HCT116 (cell line): ENCODE data around the gene MRGPRX3. TPM values are rescaled to one million over a fixed set of nuclear protein-coding genes. Genes with fewer than 3 reads are reported as not detected.

Experiments used
- ATAC-seq: fragments of 200-7000 bp; cut with Tn5 transposase; 2 replicates; pipeline ENCODE4 v1.9.1; 2020; ENCODE audit warnings: mild to moderate bottlenecking, moderate library complexity
- BruUV-seq: library from RNA; stranded (reverse); fragments of 400-500 nt; replicated peaks from 2 replicates; lab custom pipeline; 2021; lab: Mats Ljungman, UMichigan
- CTCF ChIA-PET: fragments of 300-600 bp; sonication (Branson Sonifier 250); formaldehyde crosslinking; loops from one replicate; lab custom pipeline; 2021; ENCODE audit warnings: antibody characterized with exemption; lab: Charles Lee
- POLR2A ChIA-PET: fragments of 300-600, 350-600 bp; sonication (Branson Sonifier 250); formaldehyde crosslinking; loops from one replicate; lab custom pipeline; 2021; ENCODE audit warnings: antibody characterized with exemption; lab: Charles Lee
- RAD21 ChIA-PET, 2 experiments: fragments of 300-600 bp; sonication (Branson Sonifier 250); formaldehyde crosslinking; loops; one replicate each; lab custom pipeline; 2023; ENCODE audit warnings: low total read pairs in 2 of 2; ENCODE audit not compliant: uncharacterized antibody in 2 of 2, unreplicated experiment in 2 of 2, low non-redundant PET in 1 of 2; lab: Charles Lee
- DNase-seq: peaks from one replicate; pipeline ENCODE4 v3.0.0-alpha.2; 2010; ENCODE audit warnings: low read depth, low spot score
- H2AFZ ChIP-seq: fragments of 200-600 bp; shearing (Covaris generic), sonication (generic); 2 replicates; pipeline ENCODE4 v1.6.1; 2017; ENCODE audit warnings: low read depth, mixed run types, mixed read lengths, antibody characterized with exemption, low read length; ENCODE audit not compliant: poor library complexity, severe bottlenecking
- H3K27ac ChIP-seq: 2 replicates; pipeline ENCODE4 v1.5.1; 2012; ENCODE audit warnings: low read depth, low read length
- H3K27me3 ChIP-seq: fragments of 200-600 bp; sonication (generic); 2 replicates; pipeline ENCODE4 v1.6.1; 2016; ENCODE audit warnings: mixed run types, low read length, mixed read lengths; ENCODE audit not compliant: insufficient read depth
- H3K36me3 ChIP-seq, 2 experiments: fragments of 200-500 bp in 1 of 2; fragments of 200-600 bp in 1 of 2; sonication (Bioruptor generic) in 1 of 2; sonication (generic) in 1 of 2; 2 replicates each; pipeline versions ENCODE4 v1.5.1 to v1.6.1; 2014 to 2016; ENCODE audit warnings: low read length in 2 of 2, inconsistent platforms in 1 of 2, mixed read lengths in 1 of 2, mixed run types in 1 of 2; ENCODE audit not compliant: insufficient read depth in 2 of 2, control insufficient read depth in 1 of 2
- H3K4me1 ChIP-seq, 2 experiments: fragments of 200-600 bp in 1 of 2; sonication (generic) in 1 of 2; 2 replicates each; pipeline versions ENCODE4 v1.5.1 to v1.6.1; 2012 to 2017; ENCODE audit warnings: low read length in 2 of 2, inconsistent platforms in 1 of 2, mild to moderate bottlenecking in 1 of 2, mixed read lengths in 1 of 2, mixed run types in 1 of 2, moderate library complexity in 1 of 2; ENCODE audit not compliant: insufficient read depth in 2 of 2, control insufficient read depth in 1 of 2
- H3K4me2 ChIP-seq: fragments of 200-600 bp; sonication (generic); 2 replicates; pipeline ENCODE4 v1.6.1; 2017; ENCODE audit warnings: mixed run types, low read length, mixed read lengths
- H3K4me3 ChIP-seq, 2 experiments: fragments of 200-600 bp in 1 of 2; sonication (generic) in 1 of 2; replicated peaks in 1 of 2; 2 replicates each; pipeline ENCODE4 v1.5.1; 2011 to 2016; ENCODE audit warnings: low read length in 2 of 2, control low read depth in 1 of 2, low read depth in 1 of 2, mild to moderate bottlenecking in 1 of 2, mixed read lengths in 1 of 2, mixed run types in 1 of 2
- H3K79me2 ChIP-seq: fragments of 200-600 bp; sonication (generic); 2 replicates; pipeline ENCODE4 v1.6.1; 2017; ENCODE audit warnings: mild to moderate bottlenecking, mixed run types, low read length, moderate library complexity, mixed read lengths; ENCODE audit not compliant: insufficient read depth
- H3K9ac ChIP-seq: fragments of 200-600 bp; sonication (generic); 2 replicates; pipeline ENCODE4 v1.6.1; 2016; ENCODE audit warnings: low read length, mixed read lengths
- H3K9me2 ChIP-seq: fragments of 200-600 bp; sonication (generic), shearing (Covaris generic); 2 replicates; pipeline ENCODE4 v1.6.1; 2017; ENCODE audit warnings: mixed run types, mild to moderate bottlenecking, moderate library complexity; ENCODE audit not compliant: insufficient read depth
- H3K9me3 ChIP-seq, 2 experiments: fragments of 200-500 bp in 1 of 2; fragments of 200-600 bp in 1 of 2; sonication (Bioruptor generic) in 1 of 2; sonication (generic) in 1 of 2; 2 replicates each; pipeline ENCODE4 v1.6.1; 2014 to 2017; ENCODE audit warnings: low read length in 2 of 2, mixed read lengths in 2 of 2, inconsistent platforms in 1 of 2, low read depth in 1 of 2, mild to moderate bottlenecking in 1 of 2, mixed run types in 1 of 2, moderate library complexity in 1 of 2; ENCODE audit not compliant: control insufficient read depth in 1 of 2, insufficient read depth in 1 of 2
- H4K20me1 ChIP-seq: fragments of 200-600 bp; sonication (generic), shearing (Covaris generic); 2 replicates; pipeline ENCODE4 v1.6.1; 2017; ENCODE audit warnings: mixed run types, mild to moderate bottlenecking, moderate library complexity; ENCODE audit not compliant: insufficient read depth
- CBX3 ChIP-seq: IDR thresholded peaks from 2 replicates; pipeline ENCODE4 v1.6.1; 2012; ENCODE audit warnings: low read depth
- CEBPB ChIP-seq: IDR thresholded peaks from 2 replicates; pipeline ENCODE4 v1.6.1; 2012; ENCODE audit warnings: low read depth
- EGR1 ChIP-seq: IDR thresholded peaks from 2 replicates; pipeline ENCODE4 v1.6.1; 2012; ENCODE audit warnings: low read depth
- ELF1 ChIP-seq: IDR thresholded peaks from 2 replicates; pipeline ENCODE4 v1.6.1; 2012; ENCODE audit warnings: low read depth, borderline replicate concordance
- EZH2 ChIP-seq: fragments of 200-600 bp; sonication (generic); IDR thresholded peaks from 2 replicates; pipeline ENCODE4 v1.6.1; 2017; ENCODE audit warnings: antibody characterized with exemption, mixed run types
- FOSL1 ChIP-seq: IDR thresholded peaks from 2 replicates; pipeline ENCODE4 v1.6.1; 2012; ENCODE audit warnings: low read depth
- JUND ChIP-seq: IDR thresholded peaks from 2 replicates; pipeline ENCODE4 v1.6.1; 2012
- POLR2A ChIP-seq: IDR thresholded peaks from 2 replicates; pipeline ENCODE4 v1.7.0; 2011; ENCODE audit warnings: borderline replicate concordance; ENCODE audit not compliant: insufficient read depth, insufficient read length; ENCODE audit errors: extremely low read depth
- POLR2AphosphoS5 ChIP-seq: IDR thresholded peaks from 2 replicates; pipeline ENCODE4 v1.6.1; 2011; ENCODE audit warnings: mild to moderate bottlenecking, low read depth, low read length, moderate library complexity
- RAD21 ChIP-seq: IDR thresholded peaks from 2 replicates; pipeline ENCODE4 v1.6.1; 2012; ENCODE audit warnings: low read depth, mild to moderate bottlenecking
- SIN3A ChIP-seq: IDR thresholded peaks from 2 replicates; pipeline ENCODE4 v1.6.1; 2012; ENCODE audit warnings: low read depth
- SP1 ChIP-seq: IDR thresholded peaks from 2 replicates; pipeline ENCODE4 v1.6.1; 2012; ENCODE audit warnings: low read depth
- SRF ChIP-seq: IDR thresholded peaks from 2 replicates; pipeline ENCODE4 v1.6.1; 2012; ENCODE audit warnings: low read depth
- TCF7L2 ChIP-seq: IDR thresholded peaks from 2 replicates; pipeline ENCODE4 v1.7.0; 2011; ENCODE audit warnings: borderline replicate concordance, inconsistent platforms; ENCODE audit not compliant: insufficient read depth, insufficient read length; ENCODE audit errors: extremely low read depth
- YY1 ChIP-seq: IDR thresholded peaks from 2 replicates; pipeline ENCODE4 v1.6.1; 2011; ENCODE audit warnings: low read length, low read depth, moderate library complexity, mild to moderate bottlenecking; ENCODE audit not compliant: insufficient replicate concordance; ENCODE audit errors: extremely low read depth
- ZFX ChIP-seq: fragments of 450-650 bp; IDR thresholded peaks from 2 replicates; pipeline ENCODE4 v1.6.1; 2017
- ZNF274 ChIP-seq: fragments of 200-500 bp; sonication (Bioruptor generic); IDR thresholded peaks from 2 replicates; pipeline ENCODE4 v1.6.1; 2014; ENCODE audit warnings: mild to moderate bottlenecking, low read depth, low read length, inconsistent platforms
- intact Hi-C: fragments of 100-400 bp; cut with micrococcal nuclease; formaldehyde crosslinking; loops from 2 replicates; pipeline ENCODE4 v1.10.0; 2022
- total RNA-seq: library from RNA; stranded (reverse); gene quantifications from one replicate; pipeline ENCODE4 v1.2.1, GENCODE V29; 2021; ENCODE audit not compliant: unreplicated experiment
- TF ChIP-seq, protein P1 (sequence below): IDR thresholded peaks from 2 replicates; pipeline ENCODE4 v1.6.1; 2012
- TF ChIP-seq, protein P2 (sequence below): IDR thresholded peaks from 2 replicates; pipeline ENCODE4 v1.6.1; 2012
- TF ChIP-seq, protein P3 (sequence below): IDR thresholded peaks from 2 replicates; pipeline ENCODE4 v1.6.1; 2012; ENCODE audit warnings: low read depth

The MRGPRX3 gene
- total RNA-seq, 1 experiment from 2014 or later, result not detected

DNA sequence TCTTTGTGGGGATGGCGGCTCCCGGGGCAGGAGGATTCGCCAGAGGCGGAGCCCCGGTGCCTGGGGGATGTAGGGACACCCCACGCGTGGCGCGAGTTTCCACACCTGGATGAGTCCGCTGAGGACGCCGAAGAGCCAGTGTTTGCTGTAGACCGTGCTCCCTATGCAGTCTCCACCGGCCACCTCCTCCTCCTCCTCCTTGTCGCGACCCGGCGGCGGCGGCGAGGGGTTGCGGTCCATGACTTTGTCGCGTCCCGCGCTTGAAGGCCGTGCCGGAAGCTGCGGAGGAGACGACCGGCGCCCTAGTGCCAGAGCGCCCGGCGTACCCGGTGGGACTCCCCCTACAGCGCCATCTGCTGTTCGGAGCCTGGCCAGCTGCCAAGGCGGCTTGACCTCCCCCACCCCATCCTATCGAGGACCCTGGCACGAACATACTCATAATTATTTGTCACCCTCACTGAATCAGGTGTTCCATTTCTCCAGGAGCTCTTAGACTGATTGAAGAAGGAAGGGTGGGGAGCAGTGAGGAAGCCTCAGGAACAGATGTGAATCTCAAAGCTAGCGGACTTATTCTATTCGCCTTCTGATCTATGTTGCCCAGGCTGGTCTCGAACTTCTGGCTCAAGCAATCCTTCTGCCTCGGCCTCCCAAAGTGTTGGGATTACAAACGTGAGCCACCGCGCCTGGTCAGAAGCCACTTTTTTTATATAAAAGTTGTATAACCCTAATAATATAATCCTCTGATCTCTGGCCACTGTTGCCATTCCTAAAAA is 26.4 kb upstream of the MRGPRX3 start, which contains the start of gene SAAL1 (continued):
- TF ChIP-seq POLR2AphosphoS5 (peak; percentile 95), JUND (no peak), SIN3A (peak; percentile 89), RAD21 (no peak)
- TF ChIP-seq, protein P1, sequence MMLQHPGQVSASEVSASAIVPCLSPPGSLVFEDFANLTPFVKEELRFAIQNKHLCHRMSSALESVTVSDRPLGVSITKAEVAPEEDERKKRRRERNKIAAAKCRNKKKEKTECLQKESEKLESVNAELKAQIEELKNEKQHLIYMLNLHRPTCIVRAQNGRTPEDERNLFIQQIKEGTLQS, result no peak

DNA sequence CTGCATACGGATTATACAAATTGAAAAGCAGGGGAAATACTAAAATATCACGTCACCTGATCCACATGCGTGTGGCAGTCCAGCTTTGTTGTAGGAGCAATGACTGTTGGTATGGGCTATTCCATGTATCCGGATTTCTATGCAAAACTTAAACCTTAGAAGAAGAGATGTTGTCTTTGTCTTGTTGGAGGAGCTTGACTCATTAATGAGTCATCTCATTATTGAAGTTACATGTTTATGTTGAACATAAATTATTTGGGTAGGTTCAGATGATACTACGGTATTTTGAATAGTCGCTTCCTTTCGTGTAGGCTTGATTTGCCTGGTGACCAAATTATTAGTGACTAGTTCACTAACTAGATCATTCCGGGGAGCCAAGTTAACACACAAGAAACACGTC is 25.7 kb upstream of the MRGPRX3 start:
- no peak overlapping the region for H3K27ac ChIP-seq
- DNase-seq, result no peak
- H3K9me3 ChIP-seq, result no peaks in the 10 kb centered on the region

More for the DNA sequence above, 25.7 kb upstream of the MRGPRX3 start:
- no peak for TF ChIP-seq SRF
- no peak for TF ChIP-seq CBX3
- no peak for TF ChIP-seq SIN3A
- no peak for TF ChIP-seq RAD21
- TF ChIP-seq POLR2A, result no peak
- no peak for TF ChIP-seq SP1
- TF ChIP-seq, protein P2, sequence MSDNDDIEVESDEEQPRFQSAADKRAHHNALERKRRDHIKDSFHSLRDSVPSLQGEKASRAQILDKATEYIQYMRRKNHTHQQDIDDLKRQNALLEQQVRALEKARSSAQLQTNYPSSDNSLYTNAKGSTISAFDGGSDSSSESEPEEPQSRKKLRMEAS, result no peak
- TF ChIP-seq ELF1, result no peak
- no peak for TF ChIP-seq ZFX
- no peak for TF ChIP-seq POLR2AphosphoS5
- TF ChIP-seq, protein P3, sequence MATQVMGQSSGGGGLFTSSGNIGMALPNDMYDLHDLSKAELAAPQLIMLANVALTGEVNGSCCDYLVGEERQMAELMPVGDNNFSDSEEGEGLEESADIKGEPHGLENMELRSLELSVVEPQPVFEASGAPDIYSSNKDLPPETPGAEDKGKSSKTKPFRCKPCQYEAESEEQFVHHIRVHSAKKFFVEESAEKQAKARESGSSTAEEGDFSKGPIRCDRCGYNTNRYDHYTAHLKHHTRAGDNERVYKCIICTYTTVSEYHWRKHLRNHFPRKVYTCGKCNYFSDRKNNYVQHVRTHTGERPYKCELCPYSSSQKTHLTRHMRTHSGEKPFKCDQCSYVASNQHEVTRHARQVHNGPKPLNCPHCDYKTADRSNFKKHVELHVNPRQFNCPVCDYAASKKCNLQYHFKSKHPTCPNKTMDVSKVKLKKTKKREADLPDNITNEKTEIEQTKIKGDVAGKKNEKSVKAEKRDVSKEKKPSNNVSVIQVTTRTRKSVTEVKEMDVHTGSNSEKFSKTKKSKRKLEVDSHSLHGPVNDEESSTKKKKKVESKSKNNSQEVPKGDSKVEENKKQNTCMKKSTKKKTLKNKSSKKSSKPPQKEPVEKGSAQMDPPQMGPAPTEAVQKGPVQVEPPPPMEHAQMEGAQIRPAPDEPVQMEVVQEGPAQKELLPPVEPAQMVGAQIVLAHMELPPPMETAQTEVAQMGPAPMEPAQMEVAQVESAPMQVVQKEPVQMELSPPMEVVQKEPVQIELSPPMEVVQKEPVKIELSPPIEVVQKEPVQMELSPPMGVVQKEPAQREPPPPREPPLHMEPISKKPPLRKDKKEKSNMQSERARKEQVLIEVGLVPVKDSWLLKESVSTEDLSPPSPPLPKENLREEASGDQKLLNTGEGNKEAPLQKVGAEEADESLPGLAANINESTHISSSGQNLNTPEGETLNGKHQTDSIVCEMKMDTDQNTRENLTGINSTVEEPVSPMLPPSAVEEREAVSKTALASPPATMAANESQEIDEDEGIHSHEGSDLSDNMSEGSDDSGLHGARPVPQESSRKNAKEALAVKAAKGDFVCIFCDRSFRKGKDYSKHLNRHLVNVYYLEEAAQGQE, result no peak
- no peak for TF ChIP-seq EZH2
- no peak for TF ChIP-seq ZNF274
- no peak for TF ChIP-seq TCF7L2
- TF ChIP-seq YY1, result no peak
- TF ChIP-seq CEBPB, result no peak
- TF ChIP-seq EGR1, result no peak
- TF ChIP-seq, protein P1, result no peak
- TF ChIP-seq FOSL1, result no peak; the same call in 1 of the 2 replicates
- H2AFZ ChIP-seq, result peak overlapping the region; percentile 45
- H3K9ac ChIP-seq, result no peak overlapping the region
- H3K4me1 ChIP-seq, result peaks cover 7 to 14% of the 10 kb centered on the region in 2 experiments
- H4K20me1 ChIP-seq, result no peaks in the 10 kb centered on the region
- no TSS peak for BruUV-seq
- no peaks in the 10 kb centered on the region; the same call in 1 of the 2 replicates for H3K27me3 ChIP-seq
- H3K4me2 ChIP-seq, result peak overlapping the region; percentile 84
- RAD21 ChIA-PET, result interaction anchor here in 1 of 2 experiments (1.1 kb wide), 1 partner anchor 8 kb away, joined by 3 read pairs; no protein-coding TSS in a partner anchor
- no peaks in the 10 kb centered on the region for H3K9me2 ChIP-seq
- peaks cover 15 to 18% of the 10 kb centered on the region in 2 experiments; a peak in 3 of 4 replicates for H3K36me3 ChIP-seq
- POLR2A ChIA-PET, result interaction anchor here (1.4 kb wide), 1 partner anchor 8 kb away, joined by 4 read pairs; no protein-coding TSS in a partner anchor
- no peak for ATAC-seq
- intact Hi-C loops, result loop anchor here (5.0 kb wide), 1 partner anchor 114 kb away; no protein-coding TSS in a partner anchor
- H3K4me3 ChIP-seq, result no peak overlapping the region
- CTCF ChIA-PET, result interaction anchor here (1.2 to 2.2 kb wide), 5 partner anchors 9 to 376 kb away, joined by 4 to 19 read pairs (median 6); no protein-coding TSS in a partner anchor
- H3K79me2 ChIP-seq, result peaks cover 32% of the 10 kb centered on the region
